ENCODE results near the gene LIFR.

The LIFR gene

GRCh38 chr5:38456657-38457399, 99.6 kb downstream of the LIFR start:
- Histone ChIP-seq H3K36me3 (ENCODE audit: control insufficient read depth in 2 of 2, insufficient read depth in 2 of 2, low read length in 2 of 2) (no peaks in the 10 kb centered on the region), H3K4me3 (ENCODE audit: low read length in 2 of 2) (no peak overlapping the region), H3K9ac (ENCODE audit: low read depth in 1 of 2, low read length in 2 of 2) (no peak overlapping the region), H3K27ac (ENCODE audit: low read depth in 2 of 2, low read length in 2 of 2) (no peak overlapping the region), H3K4me1 (ENCODE audit: control insufficient read depth in 2 of 2, insufficient read depth in 2 of 2, low read length in 2 of 2) (no peaks in the 10 kb centered on the region), H3K9me3 (ENCODE audit: control insufficient read depth in 2 of 2, low read length in 2 of 2) (no peaks in the 10 kb centered on the region), H3K27me3 (ENCODE audit: control insufficient read depth in 2 of 2, insufficient read depth in 2 of 2, low read length in 2 of 2) (no peaks in the 10 kb centered on the region)

GRCh38 chr5:38455796-38456330, 100.6 kb downstream of the LIFR start:
- no peak overlapping the region for H3K9ac ChIP-seq (ENCODE audit: low read depth in 1 of 2, low read length in 2 of 2)
- no peak overlapping the region for H3K27ac ChIP-seq (ENCODE audit: low read depth in 2 of 2, low read length in 2 of 2)
- no peaks in the 10 kb centered on the region for H3K36me3 ChIP-seq (ENCODE audit: control insufficient read depth in 2 of 2, insufficient read depth in 2 of 2, low read length in 2 of 2)
- no peak overlapping the region for H3K4me3 ChIP-seq (ENCODE audit: low read length in 2 of 2)
- no peaks in the 10 kb centered on the region for H3K9me3 ChIP-seq (ENCODE audit: control insufficient read depth in 2 of 2, low read length in 2 of 2)
- peaks cover 0 to 2% of the 10 kb centered on the region in 2 donors for H3K27me3 ChIP-seq (ENCODE audit: control insufficient read depth in 2 of 2, insufficient read depth in 2 of 2, low read length in 2 of 2)
- H3K4me1 ChIP-seq (ENCODE audit: control insufficient read depth in 2 of 2, insufficient read depth in 2 of 2, low read length in 2 of 2): no peaks in the 10 kb centered on the region

GRCh38 chr5:38453921-38454320, 102.5 kb downstream of the LIFR start:
- Histone ChIP-seq H3K4me1 (ENCODE audit: control insufficient read depth in 2 of 2, insufficient read depth in 2 of 2, low read length in 2 of 2) (no peaks in the 10 kb centered on the region), H3K36me3 (ENCODE audit: control insufficient read depth in 2 of 2, insufficient read depth in 2 of 2, low read length in 2 of 2) (no peaks in the 10 kb centered on the region), H3K27ac (ENCODE audit: low read depth in 2 of 2, low read length in 2 of 2) (no peak overlapping the region), H3K4me3 (ENCODE audit: low read length in 2 of 2) (no peak overlapping the region), H3K9ac (ENCODE audit: low read depth in 1 of 2, low read length in 2 of 2) (no peak overlapping the region), H3K9me3 (ENCODE audit: control insufficient read depth in 2 of 2, low read length in 2 of 2) (no peaks in the 10 kb centered on the region), H3K27me3 (ENCODE audit: control insufficient read depth in 2 of 2, insufficient read depth in 2 of 2, low read length in 2 of 2) (peaks cover 0 to 10% of the 10 kb centered on the region in 2 donors)

- Histone ChIP-seq H3K9ac (ENCODE audit: low read depth in 1 of 2, low read length in 2 of 2) (no peak overlapping the region), H3K9me3 (ENCODE audit: control insufficient read depth in 2 of 2, low read length in 2 of 2) (no peaks in the 10 kb centered on the region), H3K27ac (ENCODE audit: low read depth in 2 of 2, low read length in 2 of 2) (no peak overlapping the region), H3K27me3 (ENCODE audit: control insufficient read depth in 2 of 2, insufficient read depth in 2 of 2, low read length in 2 of 2) (peaks cover 0 to 10% of the 10 kb centered on the region in 2 donors), H3K4me1 (ENCODE audit: control insufficient read depth in 2 of 2, insufficient read depth in 2 of 2, low read length in 2 of 2) (peaks cover 0 to 2% of the 10 kb centered on the region in 2 donors), H3K36me3 (ENCODE audit: control insufficient read depth in 2 of 2, insufficient read depth in 2 of 2, low read length in 2 of 2) (no peaks in the 10 kb centered on the region), H3K4me3 (ENCODE audit: low read length in 2 of 2) (no peak overlapping the region)
These were observed 102.9 kb downstream of the LIFR start for GRCh38 chr5:38453506-38453905.

- Histone ChIP-seq H3K27ac (ENCODE audit: low read depth in 2 of 2, low read length in 2 of 2) (no peak overlapping the region), H3K9ac (ENCODE audit: low read depth in 1 of 2, low read length in 2 of 2) (no peak overlapping the region), H3K4me1 (ENCODE audit: control insufficient read depth in 2 of 2, insufficient read depth in 2 of 2, low read length in 2 of 2) (peaks cover 0 to 6% of the 10 kb centered on the region in 2 donors), H3K27me3 (ENCODE audit: control insufficient read depth in 2 of 2, insufficient read depth in 2 of 2, low read length in 2 of 2) (peaks cover 0 to 10% of the 10 kb centered on the region in 2 donors), H3K9me3 (ENCODE audit: control insufficient read depth in 2 of 2, low read length in 2 of 2) (no peaks in the 10 kb centered on the region), H3K36me3 (ENCODE audit: control insufficient read depth in 2 of 2, insufficient read depth in 2 of 2, low read length in 2 of 2) (no peaks in the 10 kb centered on the region), H3K4me3 (ENCODE audit: low read length in 2 of 2) (no peak overlapping the region)
These were observed 104.2 kb downstream of the LIFR start for GRCh38 chr5:38452201-38452600.

- Histone ChIP-seq H3K36me3 (ENCODE audit: control insufficient read depth in 2 of 2, insufficient read depth in 2 of 2, low read length in 2 of 2) (no peaks in the 10 kb centered on the region), H3K9ac (ENCODE audit: low read depth in 1 of 2, low read length in 2 of 2) (no peak overlapping the region), H3K27me3 (ENCODE audit: control insufficient read depth in 2 of 2, insufficient read depth in 2 of 2, low read length in 2 of 2) (peaks cover 0 to 10% of the 10 kb centered on the region in 2 donors), H3K27ac (ENCODE audit: low read depth in 2 of 2, low read length in 2 of 2) (no peak overlapping the region), H3K4me3 (ENCODE audit: low read length in 2 of 2) (no peak overlapping the region), H3K9me3 (ENCODE audit: control insufficient read depth in 2 of 2, low read length in 2 of 2) (no peaks in the 10 kb centered on the region), H3K4me1 (ENCODE audit: control insufficient read depth in 2 of 2, insufficient read depth in 2 of 2, low read length in 2 of 2) (peaks cover 0 to 6% of the 10 kb centered on the region in 2 donors)
These were observed 105.2 kb downstream of the LIFR start for GRCh38 chr5:38451074-38451725.

- Histone ChIP-seq H3K27ac (ENCODE audit: low read depth in 2 of 2, low read length in 2 of 2) (no peak overlapping the region), H3K9ac (ENCODE audit: low read depth in 1 of 2, low read length in 2 of 2) (no peak overlapping the region), H3K4me3 (ENCODE audit: low read length in 2 of 2) (no peak overlapping the region), H3K9me3 (ENCODE audit: control insufficient read depth in 2 of 2, low read length in 2 of 2) (no peaks in the 10 kb centered on the region), H3K4me1 (ENCODE audit: control insufficient read depth in 2 of 2, insufficient read depth in 2 of 2, low read length in 2 of 2) (peaks cover 0 to 6% of the 10 kb centered on the region in 2 donors), H3K27me3 (ENCODE audit: control insufficient read depth in 2 of 2, insufficient read depth in 2 of 2, low read length in 2 of 2) (peaks cover 0 to 10% of the 10 kb centered on the region in 2 donors), H3K36me3 (ENCODE audit: control insufficient read depth in 2 of 2, insufficient read depth in 2 of 2, low read length in 2 of 2) (no peaks in the 10 kb centered on the region)
These were observed 105.8 kb downstream of the LIFR start for GRCh38 chr5:38450627-38451026.

GRCh38 chr5:38448568-38449350, 107.7 kb downstream of the LIFR start:
- H3K27me3 ChIP-seq (ENCODE audit: control insufficient read depth in 2 of 2, insufficient read depth in 2 of 2, low read length in 2 of 2): peaks cover 0 to 10% of the 10 kb centered on the region in 2 donors
- peaks cover 0 to 6% of the 10 kb centered on the region in 2 donors for H3K4me1 ChIP-seq (ENCODE audit: control insufficient read depth in 2 of 2, insufficient read depth in 2 of 2, low read length in 2 of 2)
- H3K9me3 ChIP-seq (ENCODE audit: control insufficient read depth in 2 of 2, low read length in 2 of 2): no peaks in the 10 kb centered on the region
- H3K9ac ChIP-seq (ENCODE audit: low read depth in 1 of 2, low read length in 2 of 2): no peak overlapping the region
- H3K36me3 ChIP-seq (ENCODE audit: control insufficient read depth in 2 of 2, insufficient read depth in 2 of 2, low read length in 2 of 2): no peaks in the 10 kb centered on the region
- no peak overlapping the region for H3K27ac ChIP-seq (ENCODE audit: low read depth in 2 of 2, low read length in 2 of 2)
- no peak overlapping the region for H3K4me3 ChIP-seq (ENCODE audit: low read length in 2 of 2)

- Histone ChIP-seq H3K4me3 (ENCODE audit: low read length in 2 of 2) (no peak overlapping the region), H3K27ac (ENCODE audit: low read depth in 2 of 2, low read length in 2 of 2) (no peak overlapping the region), H3K9ac (ENCODE audit: low read depth in 1 of 2, low read length in 2 of 2) (no peak overlapping the region)
These were observed 108.7 kb downstream of the LIFR start for GRCh38 chr5:38447786-38448185.

GRCh38 chr5:38447056-38447455, 109.4 kb downstream of the LIFR start:
- no peak overlapping the region for H3K4me3 ChIP-seq (ENCODE audit: low read length in 2 of 2)
- no peaks in the 10 kb centered on the region for H3K36me3 ChIP-seq (ENCODE audit: control insufficient read depth in 2 of 2, insufficient read depth in 2 of 2, low read length in 2 of 2)
- no peak overlapping the region for H3K9ac ChIP-seq (ENCODE audit: low read depth in 1 of 2, low read length in 2 of 2)
- H3K27ac ChIP-seq (ENCODE audit: low read depth in 2 of 2, low read length in 2 of 2): no peak overlapping the region
- H3K9me3 ChIP-seq (ENCODE audit: control insufficient read depth in 2 of 2, low read length in 2 of 2): no peaks in the 10 kb centered on the region
- H3K4me1 ChIP-seq (ENCODE audit: control insufficient read depth in 2 of 2, insufficient read depth in 2 of 2, low read length in 2 of 2): peaks cover 0 to 6% of the 10 kb centered on the region in 2 donors
- peaks cover 0 to 10% of the 10 kb centered on the region in 2 donors for H3K27me3 ChIP-seq (ENCODE audit: control insufficient read depth in 2 of 2, insufficient read depth in 2 of 2, low read length in 2 of 2)

More at GRCh38 chr5:38447786-38448185, 108.7 kb downstream of the LIFR start:
- no peaks in the 10 kb centered on the region for H3K9me3 ChIP-seq (ENCODE audit: control insufficient read depth in 2 of 2, low read length in 2 of 2)
- H3K27me3 ChIP-seq (ENCODE audit: control insufficient read depth in 2 of 2, insufficient read depth in 2 of 2, low read length in 2 of 2): peaks cover 0 to 10% of the 10 kb centered on the region in 2 donors
- H3K36me3 ChIP-seq (ENCODE audit: control insufficient read depth in 2 of 2, insufficient read depth in 2 of 2, low read length in 2 of 2): no peaks in the 10 kb centered on the region
- peaks cover 0 to 6% of the 10 kb centered on the region in 2 donors for H3K4me1 ChIP-seq (ENCODE audit: control insufficient read depth in 2 of 2, insufficient read depth in 2 of 2, low read length in 2 of 2)

All from mucosa of rectum (tissue), 2 donors.